Measurements from ENCODE around the gene MYH10. TPM values are rescaled to one million over a fixed set of nuclear protein-coding genes. Genes with fewer than 3 reads are reported as not detected.

MYH10 gene
- polyA plus RNA-seq, 1 donor: 73.6 TPM

- Histone ChIP-seq H3K4me1 (ENCODE audit: control insufficient read depth, insufficient read depth, low read length) (peaks cover 3% of the 10 kb centered on the region), H3K9me3 (ENCODE audit: control insufficient read depth, low read depth, low read length) (peaks cover 4% of the 10 kb centered on the region), H3K36me3 (ENCODE audit: control insufficient read depth, insufficient read depth, low read length) (no peaks in the 10 kb centered on the region), H3K4me3 (ENCODE audit: low read length) (no peak overlapping the region), H3K27me3 (ENCODE audit: control insufficient read depth, insufficient read depth, low read length) (no peaks in the 10 kb centered on the region), H3K27ac (ENCODE audit: low read length) (no peak overlapping the region)
- DNase-seq: no peak
- WGBS (ENCODE audit: insufficient coverage, low lambda C conversion rate): 63% methylated on average over 1 of the region's 2 CpGs
Observed at GRCh38 chr17:8611137-8611536, 19.4 kb downstream of the MYH10 start.

GRCh38 chr17:8610558-8610957 lies 20.0 kb downstream of the MYH10 start:
- no peak overlapping the region for H3K4me3 ChIP-seq (ENCODE audit: low read length)
- H3K9me3 ChIP-seq (ENCODE audit: control insufficient read depth, low read depth, low read length): peaks cover 4% of the 10 kb centered on the region
- H3K27me3 ChIP-seq (ENCODE audit: control insufficient read depth, insufficient read depth, low read length): no peaks in the 10 kb centered on the region
- H3K4me1 ChIP-seq (ENCODE audit: control insufficient read depth, insufficient read depth, low read length): peaks cover 3% of the 10 kb centered on the region
- DNase-seq: no peak
- H3K36me3 ChIP-seq (ENCODE audit: control insufficient read depth, insufficient read depth, low read length): no peaks in the 10 kb centered on the region
- no CpG with 5 or more reads among the region's 2 CpGs for WGBS (ENCODE audit: insufficient coverage, low lambda C conversion rate)
- H3K27ac ChIP-seq (ENCODE audit: low read length): no peak overlapping the region

- peaks cover 3% of the 10 kb centered on the region for H3K4me1 ChIP-seq (ENCODE audit: control insufficient read depth, insufficient read depth, low read length)
- 100% methylated on average over 2 of the region's 4 CpGs for WGBS (ENCODE audit: insufficient coverage, low lambda C conversion rate)
- H3K36me3 ChIP-seq (ENCODE audit: control insufficient read depth, insufficient read depth, low read length): no peaks in the 10 kb centered on the region
- H3K9me3 ChIP-seq (ENCODE audit: control insufficient read depth, low read depth, low read length): peaks cover 4% of the 10 kb centered on the region
- no peak overlapping the region for H3K27ac ChIP-seq (ENCODE audit: low read length)
- no peaks in the 10 kb centered on the region for H3K27me3 ChIP-seq (ENCODE audit: control insufficient read depth, insufficient read depth, low read length)
- DNase-seq: no peak
- H3K4me3 ChIP-seq (ENCODE audit: low read length): no peak overlapping the region
Observed at GRCh38 chr17:8609910-8610309, 20.6 kb downstream of the MYH10 start.

DNA sequence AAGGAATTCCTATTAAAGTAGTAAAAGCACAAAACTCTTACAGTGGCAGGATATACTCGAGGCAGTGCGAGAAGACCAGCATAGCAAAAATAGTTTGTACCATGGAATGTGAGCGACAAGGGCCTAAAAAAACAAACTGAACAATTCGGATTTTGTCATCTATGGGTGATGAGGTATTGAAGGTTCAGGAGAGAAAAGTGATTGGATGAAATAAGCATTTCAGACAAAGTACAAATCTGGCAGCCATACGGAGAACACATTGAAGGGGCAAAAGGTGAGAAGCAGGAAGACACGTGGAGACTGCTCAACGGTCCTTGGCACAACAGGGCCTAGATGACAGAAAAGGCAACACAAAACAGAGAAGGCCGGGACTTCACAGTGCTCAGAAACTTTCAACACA lies 22.5 kb downstream of the MYH10 start:
- Histone ChIP-seq H3K9me3 (ENCODE audit: control insufficient read depth, low read depth, low read length) (peaks cover 4% of the 10 kb centered on the region), H3K4me1 (ENCODE audit: control insufficient read depth, insufficient read depth, low read length) (peaks cover 3% of the 10 kb centered on the region), H3K27ac (ENCODE audit: low read length) (no peak overlapping the region), H3K36me3 (ENCODE audit: control insufficient read depth, insufficient read depth, low read length) (no peaks in the 10 kb centered on the region), H3K27me3 (ENCODE audit: control insufficient read depth, insufficient read depth, low read length) (no peaks in the 10 kb centered on the region), H3K4me3 (ENCODE audit: low read length) (no peak overlapping the region)
- WGBS (ENCODE audit: insufficient coverage, low lambda C conversion rate): 74% methylated on average over 4 of the region's 8 CpGs
- no peak for DNase-seq

DNA sequence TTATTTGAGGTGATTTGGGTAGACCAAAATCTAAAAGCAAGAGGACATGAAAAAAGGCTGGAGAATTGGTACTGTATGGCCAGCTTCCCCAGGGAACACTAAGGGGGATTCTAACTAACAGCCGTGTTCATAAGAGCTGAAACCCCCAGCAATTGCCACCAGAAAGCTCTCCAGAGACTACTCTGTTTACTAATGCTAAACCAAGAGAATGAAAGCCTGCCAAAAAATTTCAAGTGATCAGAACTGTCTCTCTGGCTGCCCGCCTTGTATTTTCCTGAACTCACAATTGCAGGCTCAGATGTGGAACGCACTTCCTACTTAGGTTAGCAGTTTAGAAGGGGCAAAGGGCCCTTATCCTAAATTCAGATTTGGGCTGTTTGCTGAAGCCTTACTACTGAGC lies 24.1 kb downstream of the MYH10 start:
- no peak for DNase-seq
- WGBS (ENCODE audit: insufficient coverage, low lambda C conversion rate): no CpG with 5 or more reads among the region's 3 CpGs
- Histone ChIP-seq H3K27me3 (ENCODE audit: control insufficient read depth, insufficient read depth, low read length) (no peaks in the 10 kb centered on the region), H3K4me3 (ENCODE audit: low read length) (no peak overlapping the region), H3K4me1 (ENCODE audit: control insufficient read depth, insufficient read depth, low read length) (peaks cover 3% of the 10 kb centered on the region), H3K27ac (ENCODE audit: low read length) (no peak overlapping the region), H3K36me3 (ENCODE audit: control insufficient read depth, insufficient read depth, low read length) (peaks cover 3% of the 10 kb centered on the region), H3K9me3 (ENCODE audit: control insufficient read depth, low read depth, low read length) (peaks cover 4% of the 10 kb centered on the region)

DNA sequence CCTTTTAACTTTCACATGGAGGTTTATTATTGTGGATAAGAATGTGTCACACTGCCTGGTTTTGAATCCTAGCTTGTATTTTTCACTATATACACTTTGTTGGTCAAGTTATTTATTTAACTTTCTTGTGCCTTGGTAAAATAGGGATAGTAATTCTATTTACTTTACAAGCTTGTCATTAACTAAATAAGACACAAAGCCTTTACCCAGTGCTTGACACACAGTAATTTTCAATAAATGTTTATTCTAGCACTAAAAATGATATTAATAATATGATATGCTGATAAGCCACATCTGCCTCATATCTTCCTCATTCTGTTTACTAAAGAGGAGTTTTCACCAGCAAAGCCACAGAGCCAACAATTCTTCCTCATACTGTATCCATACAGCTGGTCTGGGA lies 27.8 kb downstream of the MYH10 start:
- Histone ChIP-seq H3K36me3 (ENCODE audit: control insufficient read depth, insufficient read depth, low read length) (peaks cover 15% of the 10 kb centered on the region), H3K4me3 (ENCODE audit: low read length) (no peak overlapping the region), H3K27ac (ENCODE audit: low read length) (no peak overlapping the region), H3K27me3 (ENCODE audit: control insufficient read depth, insufficient read depth, low read length) (no peaks in the 10 kb centered on the region), H3K4me1 (ENCODE audit: control insufficient read depth, insufficient read depth, low read length) (peaks cover 3% of the 10 kb centered on the region), H3K9me3 (ENCODE audit: control insufficient read depth, low read depth, low read length) (no peaks in the 10 kb centered on the region)
- DNase-seq: no peak

DNA sequence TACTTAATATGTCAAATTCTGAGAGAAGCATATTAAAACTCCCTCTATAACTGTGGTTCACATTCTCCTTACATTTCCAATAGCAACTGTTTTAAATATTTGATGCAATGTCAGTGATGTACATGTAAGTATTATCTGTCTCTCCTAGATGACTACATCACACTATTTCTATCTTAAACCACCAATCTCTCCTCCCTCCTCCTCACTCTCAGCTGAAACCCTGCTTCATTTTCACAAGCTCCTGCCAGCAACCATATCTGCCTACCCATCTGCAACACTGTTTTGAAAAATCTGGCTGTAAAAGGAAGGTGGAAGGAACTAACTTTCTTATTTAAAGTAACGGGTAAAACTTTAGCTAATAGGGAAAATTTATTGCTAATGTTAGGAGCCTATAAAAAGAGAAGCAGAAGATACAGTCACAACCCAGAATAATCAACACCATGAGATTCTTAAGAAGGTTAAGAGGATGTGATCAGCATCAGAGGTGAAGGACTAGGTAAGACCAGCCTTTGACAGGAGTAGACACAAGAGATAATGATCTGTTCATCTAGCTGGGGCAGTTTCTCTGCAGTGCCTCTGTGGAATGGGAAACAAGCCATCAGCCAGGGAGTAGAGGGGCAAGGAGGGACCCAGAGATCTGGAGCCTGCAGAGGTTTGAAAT lies 31.0 kb downstream of the MYH10 start:
- H3K4me3 ChIP-seq (ENCODE audit: low read length): no peak overlapping the region
- peaks cover 15% of the 10 kb centered on the region for H3K36me3 ChIP-seq (ENCODE audit: control insufficient read depth, insufficient read depth, low read length)
- DNase-seq: no peak
- H3K4me1 ChIP-seq (ENCODE audit: control insufficient read depth, insufficient read depth, low read length): no peaks in the 10 kb centered on the region
- H3K27ac ChIP-seq (ENCODE audit: low read length): no peak overlapping the region
- WGBS (ENCODE audit: insufficient coverage, low lambda C conversion rate): no CpG with 5 or more reads among the region's 1 CpG
- H3K27me3 ChIP-seq (ENCODE audit: control insufficient read depth, insufficient read depth, low read length): no peaks in the 10 kb centered on the region
- H3K9me3 ChIP-seq (ENCODE audit: control insufficient read depth, low read depth, low read length): no peaks in the 10 kb centered on the region

DNA sequence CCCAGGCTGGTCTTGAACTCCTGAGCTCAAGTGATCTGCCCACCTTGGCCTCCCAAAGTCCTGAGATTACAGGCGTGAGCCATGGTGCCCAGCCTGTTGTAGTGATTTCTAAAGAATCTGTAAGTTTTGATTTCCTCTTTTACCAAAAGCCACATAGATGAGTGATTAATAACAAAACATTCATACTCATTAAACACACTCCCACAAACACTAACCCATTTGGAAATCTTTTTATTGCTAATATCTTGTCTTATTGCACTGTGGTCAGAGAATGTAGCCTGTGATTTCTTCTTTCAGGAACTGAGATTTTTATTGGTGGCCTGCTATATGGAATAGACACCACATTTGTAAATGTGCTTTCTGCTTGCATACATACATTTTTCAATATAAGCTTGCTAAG lies 31.6 kb downstream of the MYH10 start:
- no peak for DNase-seq
- Histone ChIP-seq H3K36me3 (ENCODE audit: control insufficient read depth, insufficient read depth, low read length) (peaks cover 15% of the 10 kb centered on the region), H3K27ac (ENCODE audit: low read length) (no peak overlapping the region), H3K4me3 (ENCODE audit: low read length) (no peak overlapping the region), H3K4me1 (ENCODE audit: control insufficient read depth, insufficient read depth, low read length) (no peaks in the 10 kb centered on the region), H3K27me3 (ENCODE audit: control insufficient read depth, insufficient read depth, low read length) (no peaks in the 10 kb centered on the region), H3K9me3 (ENCODE audit: control insufficient read depth, low read depth, low read length) (no peaks in the 10 kb centered on the region)
- no CpG with 5 or more reads among the region's 1 CpG for WGBS (ENCODE audit: insufficient coverage, low lambda C conversion rate)

GRCh38 chr17:8593830-8594229 lies 36.7 kb downstream of the MYH10 start:
- no peak overlapping the region for H3K27ac ChIP-seq (ENCODE audit: low read length)
- WGBS (ENCODE audit: insufficient coverage, low lambda C conversion rate): 100% methylated on average over 1 of the region's 1 CpG
- H3K4me3 ChIP-seq (ENCODE audit: low read length): no peak overlapping the region
- H3K36me3 ChIP-seq (ENCODE audit: control insufficient read depth, insufficient read depth, low read length): no peaks in the 10 kb centered on the region
- H3K4me1 ChIP-seq (ENCODE audit: control insufficient read depth, insufficient read depth, low read length): no peaks in the 10 kb centered on the region
- no peaks in the 10 kb centered on the region for H3K27me3 ChIP-seq (ENCODE audit: control insufficient read depth, insufficient read depth, low read length)
- no peaks in the 10 kb centered on the region for H3K9me3 ChIP-seq (ENCODE audit: control insufficient read depth, low read depth, low read length)
- DNase-seq: no peak

DNA sequence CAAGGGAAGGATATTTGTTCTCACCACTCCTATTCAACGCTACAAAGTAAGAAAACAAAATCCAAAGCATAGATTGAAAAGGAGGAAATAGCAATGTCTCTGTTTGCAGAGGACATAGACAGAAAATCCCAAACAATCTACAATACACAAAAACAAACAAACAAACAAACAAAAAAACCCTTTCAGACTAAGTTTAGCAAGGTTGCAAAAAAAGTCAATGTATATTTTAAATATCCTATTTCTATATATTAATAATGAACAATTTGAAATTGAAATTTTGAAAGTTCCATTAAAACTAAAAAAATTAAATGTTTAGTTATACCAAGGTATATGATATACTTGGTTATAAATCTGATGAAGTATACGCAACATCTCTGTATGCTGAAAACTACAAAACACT lies 37.2 kb downstream of the MYH10 start:
- Histone ChIP-seq H3K27ac (ENCODE audit: low read length) (no peak overlapping the region), H3K4me3 (ENCODE audit: low read length) (no peak overlapping the region), H3K27me3 (ENCODE audit: control insufficient read depth, insufficient read depth, low read length) (no peaks in the 10 kb centered on the region), H3K9me3 (ENCODE audit: control insufficient read depth, low read depth, low read length) (no peaks in the 10 kb centered on the region), H3K4me1 (ENCODE audit: control insufficient read depth, insufficient read depth, low read length) (no peaks in the 10 kb centered on the region), H3K36me3 (ENCODE audit: control insufficient read depth, insufficient read depth, low read length) (no peaks in the 10 kb centered on the region)
- 100% methylated on average over 1 of the region's 2 CpGs for WGBS (ENCODE audit: insufficient coverage, low lambda C conversion rate)
- no peak for DNase-seq

DNA sequence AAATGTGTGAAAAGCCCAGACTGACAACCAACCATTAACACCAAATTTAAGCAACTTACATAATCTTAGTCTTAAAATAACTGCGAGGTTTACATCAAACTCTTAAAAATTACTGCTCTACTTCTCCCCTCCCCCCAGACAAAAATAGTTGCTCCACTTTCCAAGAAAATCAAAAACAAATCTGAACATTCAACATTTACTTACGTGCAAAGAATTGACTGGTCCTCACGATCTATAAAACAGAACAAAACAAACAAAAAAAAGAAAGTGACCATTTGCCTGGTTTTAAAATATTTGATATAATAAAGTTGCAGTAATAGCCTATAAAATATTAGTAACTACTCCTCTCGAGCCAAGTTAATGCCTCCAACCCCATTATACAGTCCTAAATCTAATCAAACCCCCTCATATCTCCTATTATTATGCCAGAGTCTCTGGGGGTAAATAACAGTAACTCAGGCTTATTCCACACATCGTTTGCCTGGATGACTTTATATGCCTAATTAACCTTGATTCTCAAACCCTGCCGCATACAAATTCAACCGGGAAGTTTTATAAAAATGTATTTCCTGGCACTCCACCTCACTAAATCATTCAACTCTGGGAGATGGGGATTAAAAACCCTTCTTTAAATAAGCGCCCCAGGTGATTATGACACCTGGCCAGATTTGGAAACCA lies 41.5 kb downstream of the MYH10 start:
- Histone ChIP-seq H3K4me1 (ENCODE audit: control insufficient read depth, insufficient read depth, low read length) (peaks cover 12% of the 10 kb centered on the region), H3K27ac (ENCODE audit: low read length) (no peak overlapping the region), H3K4me3 (ENCODE audit: low read length) (no peak overlapping the region), H3K9me3 (ENCODE audit: control insufficient read depth, low read depth, low read length) (no peaks in the 10 kb centered on the region), H3K36me3 (ENCODE audit: control insufficient read depth, insufficient read depth, low read length) (no peaks in the 10 kb centered on the region), H3K27me3 (ENCODE audit: control insufficient read depth, insufficient read depth, low read length) (no peaks in the 10 kb centered on the region)
- DNase-seq: no peak
- WGBS (ENCODE audit: insufficient coverage, low lambda C conversion rate): 96% methylated on average over 3 of the region's 8 CpGs

Data from large intestine (tissue), 3 donors.